Esophagus squamous epithelium (tissue), 4 donors: ENCODE data around the gene BRMS1.

ENCODE experiments used
- POLR2A ChIP-seq, 4 donors: fragments of 450-650 bp; IDR thresholded peaks; one replicate each; pipeline ENCODE4 v1.6.1; 2017; ENCODE audit warnings: antibody characterized with exemption in 4 of 4, mild to moderate bottlenecking in 4 of 4, moderate library complexity in 3 of 4
- TF ChIP-seq, protein P1 (sequence below), 6 experiments: fragments of 450-650 bp in 4 of 6; fragments of 200-600 bp in 2 of 6; sonication (generic) in 2 of 6; IDR thresholded peaks; one replicate each; pipeline ENCODE4 v1.5.1; 2016 to 2019; ENCODE audit warnings: antibody characterized with exemption in 6 of 6, mild to moderate bottlenecking in 4 of 6, moderate library complexity in 4 of 6

DNA sequence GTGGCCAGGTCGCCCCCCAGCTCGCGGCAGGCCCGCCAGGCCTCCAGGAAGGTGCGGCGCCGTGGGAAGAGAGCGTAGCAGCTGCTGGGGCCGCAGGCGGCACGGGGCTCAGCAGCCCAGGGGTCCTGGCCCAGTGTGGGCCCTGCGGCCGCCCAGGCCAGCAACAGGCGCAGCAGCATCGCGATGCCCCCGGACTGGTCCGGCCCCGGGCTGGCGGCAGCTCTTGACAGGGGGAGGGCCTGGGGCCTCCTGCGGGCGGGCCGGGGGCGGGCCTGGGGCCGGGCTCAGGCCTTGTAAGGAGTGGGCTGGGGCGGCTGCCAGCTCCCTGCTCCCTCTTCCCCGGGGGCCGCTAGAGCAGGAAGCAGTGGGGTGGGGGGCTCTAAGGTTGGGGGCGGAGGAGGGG lies 28.1 kb downstream of the BRMS1 start, which contains the start of gene CD248:
- TF ChIP-seq POLR2A (IDR thresholded peaks at IDR 0.05): peak in 1 of 4 donors; percentile 50
- TF ChIP-seq, protein P1, sequence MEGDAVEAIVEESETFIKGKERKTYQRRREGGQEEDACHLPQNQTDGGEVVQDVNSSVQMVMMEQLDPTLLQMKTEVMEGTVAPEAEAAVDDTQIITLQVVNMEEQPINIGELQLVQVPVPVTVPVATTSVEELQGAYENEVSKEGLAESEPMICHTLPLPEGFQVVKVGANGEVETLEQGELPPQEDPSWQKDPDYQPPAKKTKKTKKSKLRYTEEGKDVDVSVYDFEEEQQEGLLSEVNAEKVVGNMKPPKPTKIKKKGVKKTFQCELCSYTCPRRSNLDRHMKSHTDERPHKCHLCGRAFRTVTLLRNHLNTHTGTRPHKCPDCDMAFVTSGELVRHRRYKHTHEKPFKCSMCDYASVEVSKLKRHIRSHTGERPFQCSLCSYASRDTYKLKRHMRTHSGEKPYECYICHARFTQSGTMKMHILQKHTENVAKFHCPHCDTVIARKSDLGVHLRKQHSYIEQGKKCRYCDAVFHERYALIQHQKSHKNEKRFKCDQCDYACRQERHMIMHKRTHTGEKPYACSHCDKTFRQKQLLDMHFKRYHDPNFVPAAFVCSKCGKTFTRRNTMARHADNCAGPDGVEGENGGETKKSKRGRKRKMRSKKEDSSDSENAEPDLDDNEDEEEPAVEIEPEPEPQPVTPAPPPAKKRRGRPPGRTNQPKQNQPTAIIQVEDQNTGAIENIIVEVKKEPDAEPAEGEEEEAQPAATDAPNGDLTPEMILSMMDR (IDR thresholded peaks at IDR 0.05): no peak
